NCI-H1092 (cell line): Measurements from ENCODE around the gene TMEM31.
"Not testable (repeated sequence)": the region's sequence is repeated elsewhere in the genome, so short reads cannot be mapped to it uniquely, and the experiment has no call there.

ENCODE experiments used
- DNase-seq: peaks from one replicate; lab custom pipeline; 2025; lab: John Stamatoyannopoulos, UW

The TMEM31 gene

GRCh38 chrX:103726477-103726876 is 15.8 kb downstream of the TMEM31 start:
- no peak for DNase-seq

GRCh38 chrX:103727115-103727514 is 16.4 kb downstream of the TMEM31 start:
- DNase-seq: no peak

GRCh38 chrX:103729015-103729414 is 18.3 kb downstream of the TMEM31 start:
- no peak for DNase-seq

- DNase-seq: no peak
These were observed 19.6 kb downstream of the TMEM31 start for GRCh38 chrX:103730147-103730795.

DNA sequence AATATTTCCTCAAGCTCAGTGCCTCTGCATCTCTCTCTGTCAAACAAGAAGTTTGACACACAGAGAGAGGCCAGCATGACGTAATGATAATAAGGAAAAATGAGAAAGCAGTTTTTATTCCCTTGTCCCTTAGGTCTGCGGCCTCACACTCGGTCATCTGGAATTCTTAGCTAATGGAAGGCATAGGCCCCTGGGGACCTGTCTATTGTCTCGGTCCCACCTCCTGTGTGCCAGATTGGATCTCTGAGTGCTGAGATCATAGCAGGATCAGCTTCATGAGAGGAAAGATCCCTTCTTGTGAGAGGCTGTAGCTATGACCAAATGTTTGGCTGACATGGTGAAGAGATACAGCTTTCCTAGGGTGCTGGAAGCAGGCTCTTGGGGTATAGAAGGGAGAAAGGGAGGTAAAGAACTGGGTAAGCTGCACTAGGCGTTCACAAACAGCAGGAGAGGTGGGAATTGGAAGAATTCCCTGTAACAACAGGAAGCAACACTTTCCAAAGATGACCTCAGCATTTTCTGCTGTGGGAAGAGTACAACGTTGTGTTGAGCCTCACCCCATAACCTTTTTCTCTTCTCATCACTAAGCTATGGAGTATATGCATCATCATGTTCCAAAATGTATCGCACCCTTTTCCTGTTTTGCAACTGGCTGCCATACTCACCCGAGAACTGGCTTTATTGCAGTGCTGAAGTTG is 20.2 kb downstream of the TMEM31 start:
- DNase-seq: no peak

DNA sequence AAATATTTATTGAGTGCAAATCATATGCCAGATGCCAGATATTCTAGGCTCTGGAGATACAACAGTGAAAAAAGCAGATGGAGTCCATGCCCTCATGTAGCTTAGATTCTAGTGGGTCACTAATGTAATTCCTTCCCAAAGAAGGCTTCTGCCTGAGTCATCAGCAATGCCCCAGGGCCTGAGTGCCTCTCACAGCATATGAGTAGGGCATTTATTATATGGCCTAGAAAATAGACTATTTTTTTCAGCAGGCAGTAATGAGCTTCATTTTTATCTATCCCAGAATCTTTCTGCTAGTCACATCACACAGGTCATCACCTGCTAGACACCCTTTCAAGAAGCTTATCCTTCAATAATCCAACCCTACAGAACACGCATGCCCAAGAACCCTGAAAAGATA is 22.3 kb downstream of the TMEM31 start:
- no peak for DNase-seq

GRCh38 chrX:103734125-103734760 is 23.5 kb downstream of the TMEM31 start:
- no peak for DNase-seq

GRCh38 chrX:103737696-103738095 is 27.0 kb downstream of the TMEM31 start:
- DNase-seq: no peak

- no peak for DNase-seq
These were observed 28.7 kb downstream of the TMEM31 start for GRCh38 chrX:103739421-103739820.

DNA sequence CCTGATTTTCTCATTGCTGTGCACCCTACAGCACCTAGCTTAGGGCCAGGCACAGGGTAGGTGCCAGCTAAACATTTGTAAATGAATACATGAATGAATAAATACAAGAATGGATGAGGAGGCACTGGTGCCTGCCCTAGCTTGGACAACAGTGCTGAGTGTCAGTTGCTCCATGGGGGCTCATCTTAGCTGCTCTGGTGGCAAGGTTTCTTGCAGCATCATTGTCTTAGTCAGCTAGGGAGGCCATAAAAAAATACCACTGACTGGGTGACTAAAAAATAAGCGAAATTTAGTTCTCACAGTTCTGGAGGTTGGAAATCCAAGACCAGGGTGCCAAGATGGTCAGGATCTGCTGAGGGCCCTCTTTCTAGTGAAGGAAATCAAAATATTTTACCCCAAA is 31.2 kb downstream of the TMEM31 start:
- no peak for DNase-seq

- no peak for DNase-seq
These were observed 31.6 kb downstream of the TMEM31 start for GRCh38 chrX:103742339-103742738.

DNA sequence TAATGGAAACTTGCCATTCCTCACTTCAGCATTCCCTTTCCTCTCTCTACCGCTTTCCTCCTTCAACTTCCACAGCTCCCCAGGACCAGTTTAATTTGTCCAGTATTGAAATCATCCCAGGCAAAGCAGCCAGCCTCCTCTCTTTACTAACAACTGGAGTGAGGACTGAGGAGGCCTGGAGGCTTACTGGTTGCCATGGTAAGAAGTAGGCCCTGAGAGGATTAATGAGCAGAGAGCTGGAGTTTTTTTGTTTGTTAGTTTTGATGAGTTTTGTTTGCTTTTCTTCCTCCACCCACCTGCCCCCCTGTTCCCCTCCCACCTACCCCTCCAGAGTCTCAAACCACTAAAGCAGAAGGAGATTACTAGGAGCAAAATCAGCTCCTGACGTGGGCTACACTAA is 36.5 kb downstream of the TMEM31 start:
- DNase-seq: no peak

DNA sequence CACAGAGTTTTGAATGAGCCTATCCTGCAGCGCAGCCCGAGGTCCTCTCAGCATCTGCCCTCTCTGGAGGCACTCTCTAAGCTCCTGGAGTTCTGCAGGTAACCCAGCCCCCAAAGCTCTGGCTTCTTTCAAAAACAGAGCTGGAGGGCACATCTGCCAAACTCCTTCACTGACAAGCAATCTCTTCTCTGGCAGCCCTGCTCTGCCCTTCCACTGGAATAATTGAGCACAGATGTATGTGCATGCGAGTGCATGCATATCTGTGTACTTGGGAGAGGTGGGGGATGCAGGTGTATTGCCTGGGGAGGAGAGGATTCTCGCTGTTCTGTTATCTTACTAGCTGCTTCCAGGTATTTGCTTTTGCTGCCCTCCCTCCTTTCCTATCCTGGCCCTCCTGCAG is 43.7 kb downstream of the TMEM31 start:
- no peak for DNase-seq

DNA sequence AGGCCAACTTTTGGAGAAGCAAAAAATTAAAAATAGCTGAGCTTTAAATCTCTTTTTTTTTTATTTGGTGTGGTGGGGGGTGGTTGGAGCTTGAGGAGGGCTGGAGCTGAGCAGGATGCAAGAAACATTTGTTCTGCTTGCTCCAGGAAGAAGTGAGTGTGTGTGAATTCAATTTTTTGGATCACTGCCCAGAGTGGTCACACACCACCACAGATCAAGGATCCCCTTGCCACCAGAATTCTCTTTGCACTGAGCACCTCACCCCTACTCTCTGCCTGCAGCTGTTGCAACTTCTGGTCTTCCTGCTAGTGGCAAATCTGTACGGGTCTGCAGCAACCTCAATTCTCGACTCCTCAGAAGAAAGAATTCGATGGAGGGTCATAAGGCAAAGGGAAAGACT is 46.0 kb downstream of the TMEM31 start:
- no peak for DNase-seq

- no peak for DNase-seq
These were observed 47.8 kb downstream of the TMEM31 start for GRCh38 chrX:103758555-103758954.

DNA sequence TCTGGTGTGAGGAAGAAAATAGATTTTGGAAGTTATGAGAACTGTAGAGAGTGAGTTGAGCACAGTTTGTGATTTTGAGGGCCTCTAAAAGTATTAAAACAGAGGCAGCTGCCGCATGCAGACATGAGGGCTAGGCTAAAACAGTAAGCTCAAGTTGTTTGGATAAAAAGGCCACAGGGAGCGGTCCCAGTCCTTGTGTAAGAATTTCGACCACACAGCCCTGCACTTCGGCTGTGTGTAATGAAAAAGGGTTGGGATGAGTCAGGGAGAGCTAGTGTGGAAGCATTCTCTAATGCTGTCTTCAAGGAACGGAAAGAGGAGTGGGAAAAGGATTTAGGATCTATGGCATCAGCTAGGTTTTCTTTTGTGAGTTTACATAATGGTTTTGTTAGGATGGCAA is 52.8 kb downstream of the TMEM31 start:
- DNase-seq: not testable (repeated sequence)
